HG03159 (cell line): Measurements from ENCODE around the gene CMTM8.
A peak's percentile ranks its signal among the peaks of the same experiment; 100 is the strongest.
"Not testable (repeated sequence)": the region's sequence is repeated elsewhere in the genome, so short reads cannot be mapped to it uniquely, and the experiment has no call there.

ENCODE experiments used
- ATAC-seq: cut with Tn5 transposase; IDR thresholded peaks from one replicate; pipeline ENCODE4 v1.9.1; 2021; ENCODE audit warnings: mild to moderate bottlenecking, moderate library complexity; ENCODE audit not compliant: unreplicated experiment

Gene CMTM8

DNA sequence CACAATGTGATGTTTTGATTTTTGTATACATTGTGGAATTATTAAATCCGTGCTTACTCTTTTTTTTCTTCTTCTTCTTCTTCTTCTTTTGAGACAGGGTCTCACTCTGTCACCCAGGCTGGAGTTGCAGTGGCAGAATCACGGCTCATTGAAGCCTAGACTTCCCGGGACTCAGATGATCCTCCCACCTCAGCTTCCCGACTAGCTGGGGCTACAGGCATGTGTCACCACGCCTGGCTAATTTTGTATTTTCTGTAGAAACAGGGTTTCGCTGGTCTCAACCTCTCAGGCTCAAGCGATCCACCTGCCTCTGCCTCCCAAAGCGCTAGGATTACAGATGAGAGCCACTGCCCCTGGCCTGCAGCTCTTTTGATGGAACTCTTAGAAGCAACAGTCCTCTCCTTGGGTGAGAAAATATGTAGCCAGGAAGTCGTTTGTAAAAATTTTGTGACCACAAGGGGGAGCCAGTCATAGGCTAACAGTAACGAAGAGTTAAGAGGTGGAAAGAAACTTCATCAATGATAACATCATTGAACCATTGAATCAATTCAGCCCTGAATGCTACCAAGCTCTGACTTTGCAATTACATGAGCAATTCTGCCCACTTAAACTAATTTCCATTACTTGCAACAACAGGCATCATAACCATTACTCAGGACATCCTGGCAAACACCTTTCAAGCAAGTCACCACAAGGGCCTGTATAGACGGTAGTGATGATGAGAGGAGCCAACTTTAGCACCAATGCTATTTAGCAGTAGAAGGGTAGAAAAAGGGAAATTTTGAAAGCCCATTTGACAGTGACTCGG, 136.5 kb downstream of the CMTM8 start:
- ATAC-seq = peak; percentile 63

DNA sequence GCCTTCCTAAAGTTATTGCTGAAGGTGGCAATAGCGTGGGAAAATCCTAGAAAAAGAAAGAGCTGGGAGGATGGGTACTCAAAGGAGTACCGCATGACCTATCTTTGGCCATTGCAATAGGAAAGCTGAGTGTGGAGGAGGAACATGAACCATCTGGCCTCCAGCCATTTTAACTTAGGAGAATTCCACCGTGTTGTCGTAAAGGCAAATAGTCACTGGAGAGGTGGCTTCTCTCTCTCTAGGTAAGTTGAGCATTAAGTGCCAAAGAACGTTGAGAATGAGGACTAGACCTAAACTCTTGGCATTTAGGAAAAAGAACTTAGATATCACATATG, 137.1 kb downstream of the CMTM8 start:
- ATAC-seq = no peak

DNA sequence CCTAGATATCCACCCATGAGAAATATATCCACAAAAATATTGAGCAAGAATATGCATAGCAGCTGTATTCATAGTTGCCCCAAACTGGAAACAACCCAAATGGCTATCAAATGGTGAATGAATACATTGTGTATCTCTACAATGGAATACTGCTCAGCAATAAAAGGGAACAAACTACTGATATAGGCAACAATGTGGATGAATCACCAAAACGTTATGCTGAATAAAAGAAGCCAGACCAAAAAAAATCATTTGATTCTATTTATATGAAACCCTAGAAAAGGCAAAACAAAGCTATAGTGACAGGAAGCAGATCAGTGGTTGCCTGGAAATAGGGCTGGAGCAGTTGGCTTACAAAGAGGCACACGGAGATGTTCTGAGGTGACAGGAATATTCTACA, 137.6 kb downstream of the CMTM8 start:
- ATAC-seq = no peak

DNA sequence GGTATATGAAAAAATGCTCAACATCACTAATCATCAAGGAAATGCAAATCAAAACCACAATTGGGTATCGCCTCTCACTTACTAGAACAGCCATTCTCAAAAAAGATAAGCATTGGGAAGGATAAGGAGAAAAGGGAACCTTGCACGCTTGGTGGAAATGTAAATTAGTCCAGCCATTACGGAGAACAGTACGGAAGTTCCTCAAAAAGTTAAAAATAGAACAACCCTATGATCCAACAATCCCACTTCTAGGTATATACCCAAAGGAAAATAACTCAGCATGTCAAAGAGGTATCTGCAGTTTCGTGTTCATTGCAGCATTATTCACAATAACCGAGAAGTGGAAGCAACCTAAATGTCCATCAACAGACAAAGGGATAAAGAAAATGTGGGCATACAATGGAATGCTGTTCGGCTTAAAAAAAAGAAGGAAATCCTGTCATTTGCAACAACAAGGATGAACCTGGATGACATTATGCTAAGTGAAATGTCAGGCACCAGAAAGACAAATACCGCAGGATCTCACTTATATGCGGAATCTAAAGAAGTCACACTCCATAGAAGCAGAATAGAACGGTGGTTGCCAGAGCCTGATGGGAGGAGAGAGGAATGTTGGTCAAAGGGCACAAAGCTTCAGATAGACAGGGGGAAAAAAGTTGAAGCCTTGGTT, 141.5 kb downstream of the CMTM8 start:
- ATAC-seq = no peak

DNA sequence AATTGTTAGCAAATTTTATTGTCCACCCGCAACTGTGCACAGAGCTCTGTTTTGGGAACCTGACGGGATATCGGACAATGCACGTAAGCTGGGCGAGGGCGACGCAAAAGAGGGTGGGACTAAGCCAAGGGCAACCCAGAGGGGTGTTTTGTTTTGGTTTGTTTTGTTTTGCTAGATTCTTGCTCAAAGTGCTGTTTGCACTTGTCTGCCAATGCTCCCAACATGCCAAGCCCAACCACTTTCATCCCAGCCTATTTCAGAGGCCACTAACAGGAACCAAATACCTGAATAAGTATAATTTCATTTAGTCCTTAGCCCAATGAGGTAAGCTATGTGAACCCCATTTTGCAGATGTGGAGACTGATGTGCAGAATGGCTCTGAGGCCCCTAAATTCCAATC, 143.4 kb downstream of the CMTM8 start:
- ATAC-seq = no peak

DNA sequence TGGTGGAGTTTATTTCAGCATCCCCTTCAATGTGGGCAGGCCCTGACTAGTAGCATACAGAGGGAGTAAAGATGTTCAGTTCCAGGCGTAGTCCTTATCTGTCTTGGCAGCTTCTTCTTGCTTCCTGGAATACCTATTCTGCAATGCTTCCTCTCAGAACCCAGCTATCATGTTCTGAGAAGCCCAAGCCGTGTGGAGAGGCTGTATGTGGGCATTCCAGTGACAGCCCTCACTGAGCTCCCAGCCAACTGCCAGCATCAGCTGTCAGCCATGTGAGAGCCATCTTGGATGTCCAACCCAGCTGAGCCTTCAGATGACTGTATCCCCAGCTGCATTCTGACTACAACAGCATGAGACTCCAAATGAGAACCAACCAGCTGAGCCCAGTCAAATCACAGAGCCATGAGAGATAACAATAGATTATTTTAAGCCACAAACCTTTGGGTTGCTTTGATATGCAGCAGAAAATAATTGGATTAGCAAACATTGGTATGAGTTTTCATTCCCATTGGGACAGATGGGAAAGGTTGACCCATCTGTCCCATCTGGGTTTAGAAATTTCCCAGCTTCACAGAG, 144.7 kb downstream of the CMTM8 start:
- no peak for ATAC-seq

DNA sequence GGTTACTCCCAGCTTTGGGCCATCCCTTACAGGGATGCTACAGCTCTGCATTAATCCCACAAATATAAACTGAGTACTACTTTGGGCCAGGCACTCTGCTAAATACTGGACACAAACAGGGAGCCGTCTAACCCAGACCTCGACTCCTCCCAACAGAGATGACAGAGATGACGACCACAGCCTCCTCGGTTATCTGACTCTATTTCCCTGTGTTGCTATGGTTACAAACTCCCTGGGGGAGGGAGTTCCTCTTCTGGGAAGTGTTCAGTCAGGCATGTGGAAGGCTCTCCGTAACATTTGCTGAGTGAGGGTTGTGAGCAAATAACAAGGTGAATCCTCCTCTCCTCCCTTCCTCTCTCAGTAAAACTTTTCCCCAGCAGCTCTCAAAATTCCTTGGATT, 146.5 kb downstream of the CMTM8 start:
- ATAC-seq = no peak

DNA sequence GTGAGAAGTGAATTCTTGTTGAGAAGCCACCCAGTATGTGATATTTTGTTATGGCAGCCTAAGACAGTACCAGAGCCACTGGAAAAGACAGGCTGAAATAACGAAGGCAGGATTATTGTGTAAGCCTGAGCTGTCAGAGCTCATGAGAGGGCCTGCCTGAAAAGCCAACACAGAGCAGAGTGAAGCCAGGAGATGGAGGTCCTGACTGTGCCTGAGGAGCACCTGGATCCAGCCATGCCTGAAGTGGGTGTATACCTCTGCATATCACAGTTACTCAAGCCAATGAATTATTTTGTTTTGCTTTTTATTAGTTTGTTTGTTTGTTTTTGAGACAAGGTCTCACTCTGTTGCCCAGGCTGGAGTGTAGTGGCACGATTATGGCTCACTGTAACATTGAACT, 149.0 kb downstream of the CMTM8 start:
- no peak for ATAC-seq

DNA sequence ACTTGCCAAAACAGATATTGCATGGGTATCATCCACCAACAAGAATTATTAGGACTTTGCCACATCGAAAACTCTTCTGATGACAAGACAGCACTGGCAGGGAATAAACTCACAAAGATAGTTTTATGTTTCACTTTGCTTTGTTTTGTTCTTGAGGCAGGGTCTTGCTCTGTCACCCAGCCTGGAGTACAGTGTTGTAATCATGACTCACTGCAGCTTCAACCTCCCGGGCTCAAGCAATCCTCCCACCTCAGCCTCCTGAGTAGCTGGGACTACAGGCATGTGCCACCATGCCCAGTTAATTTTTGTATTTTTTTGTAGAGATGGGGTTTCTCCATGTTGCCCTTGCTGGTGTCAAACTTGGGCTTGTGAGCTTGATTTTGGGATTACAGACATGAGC, 151.1 kb downstream of the CMTM8 start:
- not testable (repeated sequence) for ATAC-seq

DNA sequence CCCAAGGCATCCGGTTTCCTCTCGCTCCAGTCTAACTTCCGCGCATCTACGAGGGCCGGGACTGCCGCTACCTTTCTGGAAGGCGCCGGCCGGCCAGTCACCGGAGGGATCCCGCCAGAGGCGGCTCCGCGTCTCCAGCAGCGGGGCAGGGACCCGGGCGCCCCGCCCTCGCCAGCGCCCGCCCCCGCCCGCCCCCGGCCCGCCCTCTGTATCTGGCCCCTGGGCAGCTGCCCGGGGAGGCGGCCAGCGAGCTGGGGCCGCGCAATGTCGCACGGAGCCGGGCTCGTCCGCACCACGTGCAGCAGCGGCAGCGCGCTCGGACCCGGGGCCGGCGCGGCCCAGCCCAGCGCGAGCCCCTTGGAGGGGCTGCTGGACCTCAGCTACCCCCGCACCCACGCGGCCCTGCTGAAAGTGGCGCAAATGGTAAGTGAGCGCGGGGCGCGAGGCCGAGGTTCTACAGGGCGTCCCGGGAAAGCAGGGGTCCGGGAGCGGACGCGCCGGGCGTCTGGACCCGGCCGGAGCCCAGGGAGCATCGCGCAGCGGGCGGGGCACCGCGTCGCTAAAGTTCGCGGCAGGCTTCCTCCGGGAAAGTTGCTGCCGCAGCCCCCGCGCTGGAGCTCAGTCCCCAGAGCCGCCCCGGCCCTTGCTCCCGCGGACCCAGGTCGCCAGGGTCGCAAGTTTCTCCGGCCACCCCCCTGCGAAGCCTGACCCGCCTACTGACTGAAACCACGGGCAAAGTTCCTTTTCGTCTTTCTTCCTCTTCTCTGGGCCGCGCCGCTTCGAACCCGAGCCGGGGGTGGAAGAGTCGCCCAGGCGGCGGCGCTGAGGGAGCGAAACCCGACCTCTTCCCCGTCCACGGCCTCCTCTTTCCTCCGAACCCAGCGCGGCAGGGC, 153.4 kb downstream of the CMTM8 start, which contains the start of gene CMTM7:
TSS of gene CMTM7 (plus strand) at position 211 of the 893 bp plus-strand sequence. CDS start at position 265, 54 bp downstream.
- peak; percentile 50 for ATAC-seq

DNA sequence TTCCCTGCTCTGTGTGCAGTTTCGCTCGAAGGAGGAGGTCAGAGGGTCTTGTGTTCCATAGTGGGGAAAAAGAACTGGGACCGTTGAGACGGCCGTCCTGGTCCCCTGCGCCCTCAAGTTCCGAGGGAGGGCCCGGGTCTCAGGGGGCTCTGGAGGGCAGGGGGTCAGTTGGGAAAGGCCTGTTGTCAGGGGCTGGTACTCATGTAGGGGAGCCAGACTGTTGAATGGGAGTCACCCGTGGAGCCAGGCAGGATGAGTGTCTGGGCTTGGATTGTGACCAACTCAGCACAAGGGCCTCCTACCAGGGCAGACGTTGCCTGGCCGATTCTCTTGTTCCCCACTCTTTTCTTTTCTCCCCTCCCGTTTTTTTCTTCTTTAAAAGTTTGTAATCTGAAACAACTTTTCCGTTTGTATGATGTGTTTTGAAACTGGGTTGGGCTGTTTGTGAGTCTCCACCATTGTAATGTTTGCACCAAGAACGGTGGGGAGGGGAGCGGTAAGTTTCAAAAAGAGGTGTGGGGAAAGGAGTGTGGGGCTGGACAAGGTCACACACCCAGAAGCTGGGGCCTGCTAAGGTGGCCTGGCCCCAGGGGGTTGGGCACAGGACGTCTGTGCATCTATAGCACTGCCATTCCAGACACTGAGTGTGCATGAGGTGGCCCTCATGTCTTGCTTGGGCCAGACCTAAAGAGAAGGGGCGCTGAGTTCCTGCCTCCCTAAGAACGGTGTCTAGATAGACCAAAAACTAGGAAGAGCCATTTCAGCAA, 154.2 kb downstream of the CMTM8 start:
- no peak for ATAC-seq

DNA sequence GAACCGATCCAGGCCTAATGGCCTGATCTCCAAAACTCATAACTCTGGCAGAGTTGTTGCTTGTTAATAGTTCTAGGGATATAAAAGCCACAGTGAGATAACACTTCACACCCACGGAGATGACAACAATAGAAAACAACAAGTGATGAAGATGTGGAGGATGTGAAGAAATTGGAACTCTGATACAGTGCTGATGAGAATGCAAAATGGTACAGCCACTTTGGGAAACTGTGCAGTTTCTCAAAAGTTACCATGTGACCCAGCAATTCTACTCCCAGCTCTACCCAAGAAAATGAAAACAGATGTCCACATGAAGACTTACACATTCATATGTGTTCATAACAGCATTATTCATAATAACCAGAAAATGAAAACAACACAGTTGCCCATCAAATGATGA, 157.0 kb downstream of the CMTM8 start:
- ATAC-seq = no peak

DNA sequence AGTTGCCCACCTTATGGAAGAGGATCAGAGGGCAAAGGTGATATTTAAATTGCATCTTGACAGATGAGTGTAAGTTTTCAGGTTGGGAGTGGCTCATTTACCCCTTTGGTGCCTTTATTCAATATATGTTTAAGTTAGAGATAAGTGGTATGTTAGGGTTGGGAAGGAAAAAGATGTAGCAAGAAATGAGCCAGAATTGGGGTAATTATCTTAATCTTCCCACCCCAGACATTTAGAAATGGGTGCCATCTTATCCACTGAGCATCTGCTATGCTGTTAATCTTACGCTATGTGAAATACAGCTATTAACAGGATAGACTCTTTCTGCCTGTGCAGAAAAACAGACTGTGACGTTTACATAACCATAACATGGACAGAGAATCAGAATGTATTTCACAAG, 159.5 kb downstream of the CMTM8 start:
- ATAC-seq = no peak

DNA sequence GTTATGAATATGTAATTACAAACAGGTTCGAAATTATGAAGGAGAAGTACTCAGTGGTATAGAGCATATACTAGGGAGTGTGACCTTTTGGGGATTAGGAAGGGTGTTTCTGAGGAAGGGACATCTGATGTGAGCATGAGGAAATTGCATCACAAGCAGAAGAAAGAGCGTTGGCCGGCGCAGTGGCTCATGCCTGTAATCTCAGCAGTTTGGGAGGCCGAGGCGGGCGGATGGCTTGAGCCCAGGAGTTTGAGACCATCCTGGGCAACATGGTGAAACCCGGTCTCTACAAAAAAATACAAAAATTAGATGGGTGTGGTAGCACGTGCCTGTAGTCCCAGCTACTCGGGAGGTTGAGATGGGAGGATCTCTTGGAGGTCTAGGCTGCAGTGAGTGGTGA, 160.1 kb downstream of the CMTM8 start:
- no peak for ATAC-seq

DNA sequence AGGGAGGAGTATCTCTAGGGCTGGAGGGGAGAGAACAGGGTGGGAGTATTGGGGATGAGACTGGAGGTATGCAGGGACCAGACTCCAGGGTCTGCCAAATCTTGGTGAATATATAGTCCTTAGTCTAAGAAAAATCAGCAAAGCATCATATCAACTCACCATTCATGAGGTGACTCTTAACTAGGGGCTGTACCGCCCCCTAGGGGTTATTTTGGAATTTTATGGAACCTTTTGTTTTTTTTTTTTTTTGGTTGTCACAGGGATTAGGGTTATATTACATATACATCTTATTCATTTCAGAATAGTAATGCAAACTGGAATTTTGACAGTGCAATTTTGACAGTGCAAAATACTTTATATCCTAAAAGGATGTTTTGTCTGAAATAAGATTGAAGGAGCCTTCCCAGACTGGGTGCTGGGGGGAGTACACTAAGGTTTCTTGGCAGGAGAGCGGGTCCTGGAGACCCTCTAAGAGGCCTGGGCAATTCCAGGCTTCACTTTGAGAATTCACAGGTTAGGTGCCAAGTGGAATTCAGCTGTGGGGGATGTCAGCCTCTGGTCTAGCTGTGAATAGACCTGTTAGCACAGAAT, 160.6 kb downstream of the CMTM8 start:
- ATAC-seq = no peak

DNA sequence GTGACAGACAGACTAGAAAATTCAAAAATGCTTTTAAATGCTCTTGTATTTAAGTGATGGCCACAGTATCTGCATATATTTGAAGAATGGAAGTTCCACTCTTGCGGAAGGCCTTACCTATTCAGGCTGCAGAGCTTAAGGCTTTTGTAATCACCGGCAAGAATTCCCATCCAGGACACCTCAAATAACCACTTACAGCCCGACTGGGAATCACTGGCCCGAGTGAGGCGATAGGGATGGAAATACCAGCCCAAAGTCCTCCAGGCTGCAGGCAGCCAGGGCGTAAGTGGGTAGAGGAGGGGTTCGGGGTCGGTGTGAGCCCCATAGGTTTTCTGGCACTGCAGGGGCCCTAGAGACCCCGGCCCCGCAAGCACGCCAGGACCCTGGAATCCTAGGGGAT, 162.6 kb downstream of the CMTM8 start:
- ATAC-seq = no peak

DNA sequence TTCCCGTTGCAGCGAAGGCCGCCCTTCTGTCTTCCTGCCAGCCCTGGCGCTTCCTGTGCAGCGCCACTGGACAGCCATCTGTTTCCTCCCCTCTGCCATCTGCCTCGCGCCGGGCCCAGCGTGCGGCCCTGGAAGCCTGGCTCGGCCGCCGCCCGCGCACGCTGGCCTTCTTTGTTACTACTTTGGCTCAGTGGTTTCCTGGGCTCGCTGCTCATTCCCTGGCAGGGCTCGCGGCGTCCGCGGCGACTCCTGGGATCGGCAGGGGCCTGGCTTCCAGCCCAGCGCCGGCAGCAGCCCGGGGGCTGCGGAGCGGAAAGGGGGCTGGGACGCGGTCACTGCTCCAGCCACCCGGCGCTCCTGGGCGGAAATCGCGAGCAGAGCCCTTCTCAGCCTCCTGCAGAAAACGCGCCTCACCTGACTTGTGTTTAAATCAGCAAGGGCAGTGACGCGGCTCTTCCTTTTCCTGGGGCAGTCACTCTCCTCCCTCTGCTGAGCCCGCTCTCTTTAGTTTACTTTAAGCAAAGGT, 163.1 kb downstream of the CMTM8 start:
- peak; percentile 64 for ATAC-seq

DNA sequence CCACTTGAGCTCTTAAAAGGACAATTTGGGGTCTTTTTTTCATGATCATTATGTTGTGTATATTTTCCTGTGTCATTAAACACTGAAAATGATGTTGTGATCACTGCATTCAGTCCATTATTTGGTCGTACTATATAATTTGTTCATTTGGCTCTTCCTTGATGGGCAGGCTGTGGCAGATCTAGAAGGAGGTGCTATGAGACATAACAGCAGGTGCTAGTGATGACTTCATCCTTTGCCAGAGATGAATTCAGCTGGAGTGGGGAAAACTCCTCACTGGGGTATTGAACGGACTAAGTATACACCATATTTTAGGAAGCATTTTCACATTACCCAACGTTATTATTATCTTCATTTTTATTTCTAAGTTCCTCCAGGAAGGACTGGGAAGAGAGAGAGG, 165.2 kb downstream of the CMTM8 start:
- ATAC-seq = no peak

DNA sequence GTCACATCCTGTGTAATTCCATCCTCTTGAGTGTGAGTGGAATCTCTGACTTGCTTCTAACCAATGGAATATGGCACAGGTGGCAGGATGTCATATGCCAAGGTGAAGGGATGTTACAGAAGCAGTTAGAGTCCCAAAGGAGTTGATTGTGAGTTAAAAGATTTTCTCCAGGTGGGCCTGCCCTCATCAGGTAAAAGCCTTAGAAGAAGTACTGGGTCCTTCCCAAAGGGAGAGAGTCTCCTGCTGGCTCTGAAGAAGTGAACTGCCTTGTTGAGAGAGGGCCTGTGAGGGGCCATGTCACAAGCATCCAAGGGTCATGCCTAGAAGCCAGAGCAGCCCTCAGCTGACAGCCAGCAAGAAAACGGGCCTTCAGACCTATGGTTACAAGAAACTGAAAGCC, 166.2 kb downstream of the CMTM8 start:
- no peak for ATAC-seq

DNA sequence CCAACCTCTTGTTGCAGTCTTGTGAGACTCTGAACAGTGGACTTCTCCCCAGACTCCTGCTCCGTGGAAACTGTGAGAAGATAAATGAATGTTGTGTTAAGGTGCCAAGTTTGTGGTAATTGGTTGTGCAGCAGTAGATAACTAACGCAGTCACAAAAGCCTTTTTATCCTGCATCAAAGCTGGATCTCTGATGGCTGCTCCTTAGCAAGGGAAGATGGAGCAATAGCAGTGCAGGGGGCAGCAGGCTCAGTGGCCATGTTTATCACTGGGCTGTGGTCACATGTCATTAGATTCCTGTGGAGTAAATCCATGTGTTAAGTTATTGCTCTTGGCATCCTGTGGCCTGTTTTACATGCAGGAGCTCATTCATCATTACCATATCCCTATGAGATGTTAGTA, 166.7 kb downstream of the CMTM8 start:
- ATAC-seq = no peak
